ENCODE results near the gene TNS1. TPM values are rescaled to one million over a fixed set of nuclear protein-coding genes. Genes with fewer than 3 reads are reported as not detected.

Gene TNS1
- total and polyA plus RNA-seq, 2 donors from 2014 or later: 44.8 to 471 TPM

DNA sequence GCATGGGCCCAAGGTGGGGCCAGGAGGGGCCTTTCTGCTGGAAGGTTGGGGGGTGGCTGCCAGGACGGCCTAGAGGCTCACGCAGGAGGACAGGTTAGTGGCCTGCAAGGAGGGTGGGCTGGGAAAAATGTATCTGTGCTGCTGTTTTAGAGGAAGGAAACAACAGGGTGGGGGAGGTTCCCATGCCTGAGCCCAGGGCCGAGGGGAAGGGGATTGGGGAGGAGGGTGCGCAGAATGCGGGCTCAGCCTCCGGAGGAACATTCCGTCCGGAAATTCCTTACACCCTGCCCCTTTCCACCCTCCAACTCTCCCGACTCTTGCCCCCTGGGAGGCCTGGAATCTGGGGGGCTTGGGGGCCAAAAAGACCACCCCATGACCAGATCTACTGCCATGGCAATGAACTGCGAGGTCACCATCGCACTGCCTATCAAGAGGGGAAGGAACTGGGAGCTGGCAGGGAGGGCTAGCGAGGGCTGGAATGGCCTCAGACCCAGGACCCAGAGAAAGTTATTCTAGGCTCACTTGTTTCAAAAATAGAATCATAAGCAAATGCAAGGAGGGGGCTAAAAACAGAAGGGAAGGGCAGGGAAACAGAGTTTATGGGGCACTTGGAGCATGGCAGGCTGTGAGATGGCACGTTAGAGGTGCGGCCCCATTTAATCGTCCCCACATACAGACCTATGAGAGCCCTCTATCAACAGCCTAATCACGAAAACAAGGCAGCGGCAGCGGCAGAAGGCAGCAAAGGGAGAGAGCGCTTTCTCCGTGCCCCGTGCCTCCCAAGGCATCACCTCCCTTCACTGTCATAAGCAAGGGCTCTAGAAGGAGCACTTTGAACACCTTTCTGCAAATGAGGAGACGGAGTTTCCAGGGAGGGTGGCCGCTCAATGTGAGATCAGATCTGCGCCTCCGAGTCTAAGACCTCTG, 90.4 kb downstream of the TNS1 start:
- no peak for FAIRE-seq
- TF ChIP-seq, protein P1, sequence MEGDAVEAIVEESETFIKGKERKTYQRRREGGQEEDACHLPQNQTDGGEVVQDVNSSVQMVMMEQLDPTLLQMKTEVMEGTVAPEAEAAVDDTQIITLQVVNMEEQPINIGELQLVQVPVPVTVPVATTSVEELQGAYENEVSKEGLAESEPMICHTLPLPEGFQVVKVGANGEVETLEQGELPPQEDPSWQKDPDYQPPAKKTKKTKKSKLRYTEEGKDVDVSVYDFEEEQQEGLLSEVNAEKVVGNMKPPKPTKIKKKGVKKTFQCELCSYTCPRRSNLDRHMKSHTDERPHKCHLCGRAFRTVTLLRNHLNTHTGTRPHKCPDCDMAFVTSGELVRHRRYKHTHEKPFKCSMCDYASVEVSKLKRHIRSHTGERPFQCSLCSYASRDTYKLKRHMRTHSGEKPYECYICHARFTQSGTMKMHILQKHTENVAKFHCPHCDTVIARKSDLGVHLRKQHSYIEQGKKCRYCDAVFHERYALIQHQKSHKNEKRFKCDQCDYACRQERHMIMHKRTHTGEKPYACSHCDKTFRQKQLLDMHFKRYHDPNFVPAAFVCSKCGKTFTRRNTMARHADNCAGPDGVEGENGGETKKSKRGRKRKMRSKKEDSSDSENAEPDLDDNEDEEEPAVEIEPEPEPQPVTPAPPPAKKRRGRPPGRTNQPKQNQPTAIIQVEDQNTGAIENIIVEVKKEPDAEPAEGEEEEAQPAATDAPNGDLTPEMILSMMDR (IDR thresholded peaks at IDR 0.05; ENCODE audit: borderline replicate concordance, extremely low read depth, insufficient read depth): no peak
- Histone ChIP-seq H3K4me3 (ENCODE audit: low read length in 3 of 3) (peak overlapping the region in 1 of 3 donors; percentile 13), H3K36me3 (ENCODE audit: control insufficient read depth in 2 of 3, insufficient read depth in 3 of 3, low read length in 3 of 3) (peaks cover 0 to 26% (median 13%) of the 10 kb centered on the region in 3 donors), H3K27me3 (ENCODE audit: control insufficient read depth, insufficient read depth, low read length) (no peaks in the 10 kb centered on the region), H3K9ac (ENCODE audit: low read length in 3 of 3) (peak overlapping the region in 2 of 3 donors; percentile 39 to 59), H3K9me3 (ENCODE audit: control insufficient read depth in 2 of 3, insufficient read depth in 1 of 3, low read length in 3 of 3) (no peaks in the 10 kb centered on the region), H3K27ac (ENCODE audit: low read depth in 2 of 2, low read length in 2 of 2) (peak overlapping the region; percentile 80), H3K4me1 (ENCODE audit: control insufficient read depth in 2 of 3, insufficient read depth in 2 of 3, low read depth in 1 of 3, low read length in 3 of 3) (peaks cover 0 to 96% (median 90%) of the 10 kb centered on the region in 3 donors)
- intact Hi-C loops (cut with DNase I): no loop called here
- no peak for DNase-seq

GRCh38 chr2:217911283-217912097, 91.3 kb downstream of the TNS1 start:
- Histone ChIP-seq H3K9me3 (ENCODE audit: control insufficient read depth in 2 of 3, insufficient read depth in 1 of 3, low read length in 3 of 3) (no peaks in the 10 kb centered on the region), H3K4me1 (ENCODE audit: control insufficient read depth in 2 of 3, insufficient read depth in 2 of 3, low read depth in 1 of 3, low read length in 3 of 3) (peaks cover 0 to 95% (median 89%) of the 10 kb centered on the region in 3 donors), H3K4me3 (ENCODE audit: low read length in 3 of 3) (peak overlapping the region in 1 of 3 donors; percentile 2), H3K27me3 (ENCODE audit: control insufficient read depth, insufficient read depth, low read length) (no peaks in the 10 kb centered on the region), H3K36me3 (ENCODE audit: control insufficient read depth in 2 of 3, insufficient read depth in 3 of 3, low read length in 3 of 3) (peaks cover 0 to 29% (median 13%) of the 10 kb centered on the region in 3 donors), H3K9ac (ENCODE audit: low read length in 3 of 3) (peak overlapping the region in 2 of 3 donors; percentile 25 to 59), H3K27ac (ENCODE audit: low read depth in 2 of 2, low read length in 2 of 2) (peak overlapping the region; percentile 80)
- no peak for DNase-seq
- FAIRE-seq: no peak
- intact Hi-C loops (cut with DNase I): no loop called here
- TF ChIP-seq, protein P1 (IDR thresholded peaks at IDR 0.05; ENCODE audit: borderline replicate concordance, extremely low read depth, insufficient read depth): no peak

DNA sequence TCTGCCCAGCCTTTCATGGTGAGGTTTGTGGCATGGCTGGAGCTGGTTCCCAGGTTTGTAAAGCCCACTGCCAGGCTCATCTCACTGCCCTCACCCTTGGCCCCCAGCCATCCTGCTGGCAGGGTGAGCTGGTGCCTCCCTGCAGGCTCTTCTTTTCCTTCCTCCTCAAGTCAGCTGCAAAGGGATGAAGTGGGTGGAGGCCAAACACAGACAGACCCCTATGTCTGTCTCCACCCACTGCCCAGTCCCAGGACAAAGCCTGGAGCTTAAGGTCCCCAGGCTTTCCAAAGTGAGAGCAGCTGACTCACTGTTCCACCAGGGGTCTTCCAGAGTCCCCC, 92.0 kb downstream of the TNS1 start:
- H3K9ac ChIP-seq (ENCODE audit: low read length in 3 of 3): peak overlapping the region in 1 of 3 donors; percentile 59
- no peak for DNase-seq
- no peak overlapping the region for H3K4me3 ChIP-seq (ENCODE audit: low read length in 3 of 3)
- no peaks in the 10 kb centered on the region for H3K9me3 ChIP-seq (ENCODE audit: control insufficient read depth in 2 of 3, insufficient read depth in 1 of 3, low read length in 3 of 3)
- peaks cover 0 to 92% (median 85%) of the 10 kb centered on the region in 3 donors for H3K4me1 ChIP-seq (ENCODE audit: control insufficient read depth in 2 of 3, insufficient read depth in 2 of 3, low read depth in 1 of 3, low read length in 3 of 3)
- no peak for FAIRE-seq
- peak overlapping the region; percentile 80 for H3K27ac ChIP-seq (ENCODE audit: low read depth in 2 of 2, low read length in 2 of 2)
- H3K36me3 ChIP-seq (ENCODE audit: control insufficient read depth in 2 of 3, insufficient read depth in 3 of 3, low read length in 3 of 3): peaks cover 0 to 28% (median 12%) of the 10 kb centered on the region in 3 donors
- no peaks in the 10 kb centered on the region for H3K27me3 ChIP-seq (ENCODE audit: control insufficient read depth, insufficient read depth, low read length)
- TF ChIP-seq, protein P1 (IDR thresholded peaks at IDR 0.05; ENCODE audit: borderline replicate concordance, extremely low read depth, insufficient read depth): no peak
- intact Hi-C loops (cut with DNase I): no loop called here
